GM19395 (cell line): Measurements from ENCODE around the gene HTR1D.
"Not testable (repeated sequence)": the region's sequence is repeated elsewhere in the genome, so short reads cannot be mapped to it uniquely, and the experiment has no call there.

ENCODE experiments used
- ATAC-seq: cut with Tn5 transposase; IDR thresholded peaks from one replicate; pipeline ENCODE4 v1.9.1; 2021; ENCODE audit warnings: mild to moderate bottlenecking, moderate library complexity; ENCODE audit not compliant: unreplicated experiment

HTR1D gene

GRCh38 chr1:23221107-23221506 is 3.8 kb upstream of the HTR1D start:
- ATAC-seq: no peak

GRCh38 chr1:23216771-23217420 is 406 bp downstream of the HTR1D start:
- ATAC-seq: no peak

GRCh38 chr1:23215751-23216449 is 1.4 kb downstream of the HTR1D start:
- no peak for ATAC-seq

GRCh38 chr1:23215291-23215690 is 2.0 kb downstream of the HTR1D start:
- ATAC-seq: no peak

- no peak for ATAC-seq
Observed at GRCh38 chr1:23214640-23215039, 2.7 kb downstream of the HTR1D start.

GRCh38 chr1:23211955-23212354 is 5.3 kb downstream of the HTR1D start:
- no peak for ATAC-seq

- no peak for ATAC-seq
Observed at GRCh38 chr1:23210963-23211362, 6.3 kb downstream of the HTR1D start.

GRCh38 chr1:23210351-23210785 is 6.9 kb downstream of the HTR1D start:
- ATAC-seq: no peak

GRCh38 chr1:23209770-23210169 is 7.5 kb downstream of the HTR1D start:
- ATAC-seq: no peak

GRCh38 chr1:23208527-23208926 is 8.8 kb downstream of the HTR1D start:
- no peak for ATAC-seq

GRCh38 chr1:23207733-23208132 is 9.6 kb downstream of the HTR1D start:
- not testable (repeated sequence) for ATAC-seq

GRCh38 chr1:23202263-23202749 is 15.0 kb downstream of the HTR1D start:
- no peak for ATAC-seq

GRCh38 chr1:23200883-23201282 is 16.4 kb downstream of the HTR1D start:
- no peak for ATAC-seq

GRCh38 chr1:23198373-23198772 is 18.9 kb downstream of the HTR1D start:
- no peak for ATAC-seq

GRCh38 chr1:23196627-23197328 is 20.5 kb downstream of the HTR1D start:
- ATAC-seq: no peak

- no peak for ATAC-seq
Observed at GRCh38 chr1:23194119-23194984, 22.9 kb downstream of the HTR1D start.

- ATAC-seq: no peak
Observed at GRCh38 chr1:23193391-23194118, 23.7 kb downstream of the HTR1D start.

GRCh38 chr1:23191199-23191598 is 26.1 kb downstream of the HTR1D start:
- no peak for ATAC-seq

GRCh38 chr1:23188936-23189452 is 28.3 kb downstream of the HTR1D start:
- not testable (repeated sequence) for ATAC-seq

GRCh38 chr1:23188434-23188884 is 28.8 kb downstream of the HTR1D start:
- no peak for ATAC-seq
